WTC11 (cell line): ENCODE measurements around the gene FNDC3B.

Experiments
- ATF3 ChIP-seq: sonication (generic); formaldehyde crosslinking; conservative IDR thresholded peaks from 2 replicates; pipeline ENCODE4 v1.8.1; 2022; ENCODE audit warnings: mild to moderate bottlenecking, missing genetic modification reagents
- CTCF ChIP-seq: fragments of 200-600 bp; IDR thresholded peaks from 2 replicates; pipeline ENCODE4 v1.8.0; 2022; ENCODE audit warnings: antibody characterized with exemption
- ESRRA ChIP-seq: sonication (generic); formaldehyde crosslinking; IDR thresholded peaks from 2 replicates; pipeline ENCODE4 v1.8.1; 2022; ENCODE audit warnings: mild to moderate bottlenecking, missing genetic modification reagents, borderline replicate concordance
- FOXK1 ChIP-seq: sonication (generic); formaldehyde crosslinking; IDR thresholded peaks from 2 replicates; pipeline ENCODE4 v1.8.0; 2022; ENCODE audit warnings: mild to moderate bottlenecking, moderate library complexity, missing genetic modification reagents
- GRHL2 ChIP-seq: fragments of 250-450 bp; sonication (Bioruptor Pico); IDR thresholded peaks from 2 replicates; pipeline ENCODE4 v1.8.0; 2022; ENCODE audit warnings: mild to moderate bottlenecking, moderate library complexity; ENCODE audit not compliant: insufficient replicate concordance, severe bottlenecking
- KAT7 ChIP-seq: sonication (generic); formaldehyde crosslinking; IDR thresholded peaks from 2 replicates; pipeline ENCODE4 v1.8.1; 2023; ENCODE audit warnings: missing genetic modification reagents, mild to moderate bottlenecking, borderline replicate concordance
- MAX ChIP-seq: sonication (generic); formaldehyde crosslinking; IDR thresholded peaks from 2 replicates; pipeline ENCODE4 v1.8.0; 2022; ENCODE audit warnings: mild to moderate bottlenecking, missing genetic modification reagents
- PRDM15 ChIP-seq: sonication (generic); formaldehyde crosslinking; IDR thresholded peaks from 2 replicates; pipeline ENCODE4 v1.8.0; 2022; ENCODE audit warnings: missing genetic modification reagents
- SMAD4 ChIP-seq: sonication (generic); formaldehyde crosslinking; IDR thresholded peaks from 2 replicates; pipeline ENCODE4 v1.8.0; 2022; ENCODE audit warnings: mild to moderate bottlenecking, missing genetic modification reagents
- TEAD1 ChIP-seq: sonication (generic); formaldehyde crosslinking; IDR thresholded peaks from 2 replicates; pipeline ENCODE4 v1.8.0; 2022; ENCODE audit warnings: mild to moderate bottlenecking, missing genetic modification reagents
- ZNF219 ChIP-seq: sonication (generic); formaldehyde crosslinking; IDR thresholded peaks from 2 replicates; pipeline ENCODE4 v1.8.0; 2023; ENCODE audit warnings: missing genetic modification reagents, mild to moderate bottlenecking, borderline replicate concordance
- ZNF317 ChIP-seq: sonication (generic); formaldehyde crosslinking; IDR thresholded peaks from 2 replicates; pipeline ENCODE4 v1.8.1; 2023; ENCODE audit warnings: low read depth, mild to moderate bottlenecking, moderate library complexity, missing genetic modification reagents, borderline replicate concordance
- ZNF396 ChIP-seq: fragments of 250-450 bp; sonication (Bioruptor Pico); IDR thresholded peaks from 2 replicates; pipeline ENCODE4 v1.8.0; 2021; ENCODE audit warnings: mild to moderate bottlenecking, moderate library complexity, borderline replicate concordance

- no peak for TF ChIP-seq FOXK1 (CRISPR knock-in tag)
- no peak for TF ChIP-seq GRHL2 (CRISPR knock-in tag)
- no peak for TF ChIP-seq CTCF
- TF ChIP-seq MAX (CRISPR knock-in tag) = no peak
- no peak for TF ChIP-seq ZNF396 (CRISPR knock-in tag)
- TF ChIP-seq ESRRA (CRISPR knock-in tag) = no peak
- no peak for TF ChIP-seq ZNF219 (CRISPR knock-in tag)
- TF ChIP-seq ATF3 = no peak
- no peak for TF ChIP-seq SMAD4 (CRISPR knock-in tag)
- no peak for TF ChIP-seq TEAD1 (CRISPR knock-in tag)
- TF ChIP-seq PRDM15 (CRISPR knock-in tag) = no peak
- TF ChIP-seq KAT7 = no peak
- TF ChIP-seq ZNF317 (CRISPR knock-in tag) = no peak
Observed at GRCh38 chr3:172292422-172292821, 253.0 kb downstream of the FNDC3B start.
